Activated CD4-positive, alpha-beta T cell treated with anti-CD3 and anti-CD28 coated beads, Interleukin-10, Interleukin-2, amounts not matched to agents 100 ng/mL and 50 ng/mL, durations not matched to agents 16 hours and 8 hours (primary cell): ENCODE results near the gene LPAR6.

Experiments
- DNase-seq: peaks from one replicate; pipeline ENCODE4 v3.0.0-alpha.2; 2020

Gene LPAR6

DNA sequence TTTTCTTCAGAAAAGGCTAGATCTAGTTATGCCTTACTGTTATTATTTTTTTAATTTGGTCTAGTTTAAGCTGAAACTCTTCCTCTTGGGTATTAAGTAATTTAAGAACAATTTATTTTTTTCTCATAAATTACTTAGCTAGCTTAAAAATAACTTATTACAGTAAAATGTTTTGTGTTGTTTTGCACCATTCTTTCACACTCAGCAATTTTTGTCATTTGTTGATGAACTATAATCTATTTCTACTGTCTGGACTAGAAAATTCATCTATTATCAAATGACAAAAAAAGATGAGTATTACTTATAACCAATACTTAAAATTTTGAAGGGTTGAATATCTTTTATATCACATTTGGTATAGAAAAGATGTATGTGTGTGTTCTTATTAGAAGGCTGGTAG, 1.6 kb upstream of the LPAR6 start:
- no peak for DNase-seq

DNA sequence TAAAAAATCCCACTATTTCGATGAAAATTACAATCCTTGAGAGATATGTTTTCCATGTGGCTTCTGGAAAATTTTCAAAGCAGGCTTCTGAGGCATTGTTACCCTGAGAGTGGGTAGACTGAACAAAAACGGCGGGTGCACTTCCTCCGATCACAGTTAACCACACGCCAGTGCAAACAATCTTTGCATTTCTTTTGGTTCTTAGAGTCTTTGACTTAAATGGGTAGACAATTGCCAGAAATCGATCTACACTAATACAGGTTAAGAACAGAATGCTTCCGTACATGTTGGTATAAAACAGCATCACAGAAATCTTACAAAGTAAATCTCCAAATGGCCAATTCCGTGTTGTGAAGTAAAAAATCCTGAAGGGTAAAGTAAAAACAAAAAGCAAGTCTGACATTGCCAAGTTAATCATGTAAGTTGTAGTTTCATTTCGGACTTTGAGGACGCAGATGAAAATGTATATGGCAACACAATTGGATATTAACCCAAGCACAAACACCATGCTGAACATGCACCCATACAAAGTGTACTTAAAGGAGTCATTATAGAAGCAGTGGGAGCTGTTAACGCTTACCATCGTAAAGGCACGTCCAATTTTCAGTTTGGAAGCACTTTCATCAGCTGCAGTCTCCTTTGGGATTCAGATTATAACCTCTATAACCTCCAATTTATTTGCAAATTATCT, 927 bp downstream of the LPAR6 start:
- peak; percentile 55 for DNase-seq

DNA sequence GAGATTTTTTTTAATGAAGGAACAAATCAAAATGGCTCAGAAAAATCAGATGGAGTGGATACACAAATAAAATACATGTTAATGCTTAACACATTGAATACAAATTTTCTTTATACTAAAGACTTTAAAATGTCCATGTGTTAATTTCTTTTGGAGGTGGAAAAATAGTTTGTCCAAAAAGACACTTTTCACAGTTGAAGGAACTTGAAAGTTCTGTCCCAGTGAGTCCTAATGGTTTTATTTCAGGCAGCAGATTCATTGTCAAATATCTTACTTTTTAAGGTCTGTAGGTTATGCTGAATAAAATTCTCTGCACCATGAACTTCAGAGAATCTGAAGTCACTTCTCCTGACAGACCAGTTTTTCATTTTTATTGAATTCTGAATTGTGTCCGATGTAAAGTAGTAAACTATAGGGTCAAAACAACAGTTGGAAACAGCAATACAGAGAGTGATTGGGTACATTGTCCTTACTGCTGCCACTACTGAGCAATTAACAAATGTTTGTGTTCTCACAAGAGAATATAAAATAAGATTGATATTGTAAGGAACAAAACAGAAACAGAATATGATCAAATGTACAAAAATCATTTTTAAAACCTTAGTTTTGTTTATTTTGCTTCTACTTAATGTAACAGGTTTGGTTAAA, 1.6 kb downstream of the LPAR6 start:
- DNase-seq = no peak

DNA sequence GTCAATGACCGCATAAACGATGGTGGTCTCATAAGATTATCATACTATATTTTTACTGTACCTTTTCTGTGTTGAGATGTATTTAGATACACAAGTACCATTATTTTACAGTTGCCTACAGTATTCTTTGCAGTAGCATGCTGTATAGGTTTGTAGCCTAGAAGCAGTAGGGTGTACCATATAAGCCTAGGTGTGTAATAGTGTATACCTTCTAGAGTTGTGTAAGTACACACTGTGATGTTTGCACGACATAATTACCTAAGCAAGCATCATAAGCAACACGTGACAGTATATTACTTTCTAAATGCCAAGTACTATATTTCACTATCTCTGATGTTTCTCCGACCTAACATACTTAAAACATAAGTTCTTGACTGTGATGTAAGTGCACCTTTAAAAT, 2.7 kb downstream of the LPAR6 start:
- peak; percentile 33 for DNase-seq

DNA sequence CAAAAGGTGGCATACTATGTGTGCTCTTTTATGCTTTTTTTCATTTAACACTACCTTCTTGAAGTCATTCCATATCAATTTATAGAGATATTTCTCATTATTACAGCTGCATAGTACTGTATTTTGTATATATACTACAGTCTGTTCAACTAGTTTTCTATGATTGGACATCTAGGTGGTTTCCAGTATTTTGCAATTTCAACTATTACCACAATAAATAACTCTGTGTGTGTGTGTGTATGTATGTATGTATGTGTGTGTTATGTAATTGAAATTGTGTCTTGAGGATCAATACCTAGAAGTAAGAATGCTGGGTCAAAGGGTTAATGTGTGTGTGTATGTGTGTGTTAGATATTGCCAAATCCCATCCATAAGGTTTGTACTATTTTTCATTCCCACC, 7.0 kb downstream of the LPAR6 start:
- DNase-seq = no peak

DNA sequence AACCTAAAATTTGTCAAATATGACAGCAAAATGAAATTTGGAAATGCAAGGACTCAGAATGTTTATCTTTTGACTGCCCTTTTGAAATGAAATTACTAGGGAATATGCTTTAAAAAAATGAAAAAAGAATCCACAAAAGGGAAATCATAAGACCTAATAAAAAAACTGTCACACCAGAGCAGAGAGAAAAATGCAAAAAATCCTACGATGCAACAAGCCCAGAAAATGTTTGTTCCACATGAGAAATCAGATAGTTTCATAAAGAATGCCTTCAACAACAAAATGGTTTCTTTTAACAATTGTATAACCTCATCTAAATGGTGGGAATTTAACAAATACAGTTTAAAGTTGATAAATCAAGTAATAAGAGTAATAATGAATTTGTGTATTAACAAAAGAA, 8.0 kb downstream of the LPAR6 start:
- no peak for DNase-seq

DNA sequence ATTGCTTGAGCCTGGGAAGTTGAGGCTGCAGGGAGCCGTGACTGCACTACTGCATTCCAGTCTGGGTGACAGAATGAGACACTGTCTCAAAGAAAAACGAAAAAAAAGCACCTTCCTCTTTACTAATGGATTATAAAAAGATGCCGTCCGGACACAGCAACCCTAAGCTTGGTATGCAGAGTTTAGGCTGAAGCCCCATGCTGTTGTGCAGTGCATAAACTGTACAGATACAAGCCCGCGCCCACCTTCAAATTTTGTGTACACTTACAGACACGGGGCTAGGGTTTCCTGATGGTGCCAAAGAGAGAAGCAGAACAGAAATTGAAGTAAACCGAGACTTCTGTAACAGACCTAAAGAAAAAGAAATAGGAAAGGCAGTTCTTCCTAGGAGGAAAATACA, 9.0 kb downstream of the LPAR6 start:
- DNase-seq = no peak

DNA sequence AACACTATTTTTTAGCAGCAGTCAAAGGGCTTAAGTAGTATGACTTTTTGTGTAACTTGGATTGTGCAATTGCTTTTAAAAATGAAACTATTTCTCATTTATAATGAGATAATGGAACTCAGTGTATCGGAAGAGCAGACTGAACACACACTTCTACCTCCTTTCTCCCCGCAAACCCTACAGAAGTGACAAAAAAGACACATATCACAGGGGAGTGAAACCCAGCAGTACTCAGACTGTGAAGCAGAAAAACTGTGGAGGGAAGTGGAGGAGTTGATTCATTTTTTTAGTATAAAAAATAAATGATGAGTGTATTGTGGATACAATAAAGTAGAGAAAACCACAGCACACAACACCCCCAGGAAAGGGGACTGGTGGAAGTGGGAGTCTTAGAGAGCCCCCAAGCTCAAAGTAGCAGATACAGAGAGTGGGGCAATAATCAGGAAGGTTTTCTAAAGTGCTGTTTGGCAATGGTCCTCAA, 9.7 kb downstream of the LPAR6 start:
- DNase-seq = peak; percentile 92

DNA sequence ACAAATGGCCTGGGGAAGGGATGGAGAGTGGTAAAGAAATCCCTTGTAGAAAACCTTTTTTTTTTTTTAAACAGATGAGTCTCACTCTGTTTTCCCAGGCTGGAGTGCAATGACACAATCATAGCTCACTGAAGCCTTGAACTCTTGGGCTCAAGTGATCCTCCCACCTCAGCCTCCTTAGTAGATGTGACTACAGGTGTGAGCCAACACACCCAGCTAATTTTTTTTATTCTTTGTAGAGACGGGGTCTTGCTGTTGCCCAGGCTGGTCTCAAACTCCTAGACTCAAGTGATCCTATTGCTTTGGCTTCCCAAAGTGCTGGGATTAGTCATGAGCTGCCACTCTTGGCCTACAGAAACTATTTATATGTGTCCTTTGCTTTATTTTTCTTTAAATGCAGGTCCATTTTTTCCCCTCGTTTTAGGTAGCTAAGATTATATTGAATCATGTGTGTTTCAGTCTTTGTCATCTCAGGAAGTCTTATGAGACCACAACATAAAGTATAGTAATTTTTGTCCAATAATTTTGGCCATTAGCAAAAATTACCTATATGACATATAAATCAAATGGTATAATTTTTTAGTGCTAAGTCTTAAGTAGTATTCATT, 10.5 kb downstream of the LPAR6 start:
- peak; percentile 78 for DNase-seq

DNA sequence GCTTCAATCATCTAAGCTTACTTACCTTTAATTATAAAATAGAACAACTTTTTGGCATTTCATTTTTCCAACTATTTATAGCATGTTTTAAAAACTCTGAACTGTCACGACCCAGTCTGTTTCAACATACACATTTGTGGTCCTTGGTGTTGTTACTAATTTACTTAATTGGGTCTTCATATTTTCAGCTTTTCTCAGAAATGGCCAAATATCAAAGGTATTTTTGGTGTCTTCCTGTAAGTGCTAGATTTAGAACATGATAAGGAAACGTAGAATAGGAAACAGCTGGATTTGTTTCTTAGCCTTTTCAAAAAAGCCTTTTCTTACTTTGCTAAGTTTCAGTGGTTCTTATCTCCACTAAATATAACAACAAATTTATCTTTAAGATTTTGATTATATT, 11.4 kb downstream of the LPAR6 start:
- DNase-seq = peak; percentile 46

DNA sequence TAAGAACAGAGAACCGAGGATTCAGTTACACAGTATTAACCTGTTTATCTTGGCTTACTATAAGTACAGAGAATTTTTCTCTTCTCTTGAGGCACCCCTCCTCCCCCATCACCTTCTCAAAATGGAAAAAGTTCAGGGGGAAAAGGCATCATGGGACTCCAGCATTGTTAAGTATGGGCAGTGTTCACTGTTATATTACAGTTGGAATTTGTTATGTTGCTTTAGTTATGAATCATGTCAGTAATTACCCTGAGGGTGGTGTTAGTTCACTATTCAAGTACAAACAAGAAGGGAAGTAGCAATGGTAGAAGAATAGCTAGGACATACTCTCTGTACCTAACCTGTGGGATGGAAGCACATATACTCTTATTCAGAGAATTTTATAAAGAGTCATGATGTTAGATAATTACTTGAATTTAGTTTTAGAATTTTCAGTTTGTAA, 12.0 kb downstream of the LPAR6 start:
- DNase-seq = peak; percentile 59

DNA sequence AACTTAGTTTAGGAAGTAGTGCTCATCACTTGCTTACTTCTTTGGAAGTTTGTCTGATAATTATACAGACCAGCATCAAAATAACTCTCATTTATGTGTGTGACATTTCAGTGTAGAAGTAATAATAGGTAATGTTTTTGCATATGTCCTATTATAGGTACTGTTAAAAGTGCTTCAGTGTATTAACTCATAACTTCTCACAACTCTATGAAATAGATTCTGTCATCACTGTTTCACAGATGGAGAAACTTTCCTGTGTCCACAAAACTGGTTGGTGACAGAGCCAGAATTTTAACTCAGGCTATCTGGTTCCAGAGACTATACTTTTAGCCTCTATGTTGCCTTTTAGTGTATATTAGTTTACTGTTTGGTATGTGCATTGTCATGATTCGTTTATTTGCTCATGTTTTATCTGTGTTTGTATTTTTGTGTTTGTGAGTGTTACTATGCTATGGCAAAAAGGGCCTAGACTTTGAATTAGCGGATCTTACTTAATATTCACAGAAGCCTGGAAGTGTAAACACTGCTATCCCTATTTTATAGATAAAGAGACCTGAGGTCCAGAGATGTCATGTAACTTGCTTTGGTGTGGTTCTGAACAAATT, 12.7 kb downstream of the LPAR6 start:
- DNase-seq = no peak

DNA sequence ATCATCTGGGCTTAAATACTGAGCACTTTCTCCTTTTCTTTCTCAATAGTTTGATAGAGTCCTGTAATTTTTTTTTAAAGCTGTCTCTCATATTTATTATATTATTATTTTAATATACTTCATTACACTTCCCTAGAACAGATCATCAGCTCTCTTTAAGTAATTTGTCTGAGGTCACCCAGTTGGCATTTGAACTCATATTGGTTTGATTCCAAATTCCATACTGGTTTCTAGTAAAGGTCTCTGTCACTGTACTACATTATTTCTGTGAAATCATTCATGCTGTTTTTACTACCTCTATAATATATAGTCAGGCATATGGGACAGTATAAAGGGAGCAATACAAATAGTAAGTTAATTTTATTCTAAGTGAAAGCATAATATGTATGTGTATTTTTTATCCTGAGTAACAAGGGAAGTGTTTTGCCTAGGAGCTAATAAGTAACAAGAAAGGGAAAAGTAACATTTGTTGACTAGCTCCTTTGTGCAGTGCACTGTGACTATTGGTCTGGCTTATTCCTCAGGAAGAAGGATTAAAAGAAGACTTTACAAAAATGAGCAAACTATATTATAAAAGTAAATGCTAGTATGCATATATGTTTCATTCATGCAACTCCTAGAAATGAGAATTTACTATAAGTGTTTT, 14.3 kb downstream of the LPAR6 start:
- no peak for DNase-seq

DNA sequence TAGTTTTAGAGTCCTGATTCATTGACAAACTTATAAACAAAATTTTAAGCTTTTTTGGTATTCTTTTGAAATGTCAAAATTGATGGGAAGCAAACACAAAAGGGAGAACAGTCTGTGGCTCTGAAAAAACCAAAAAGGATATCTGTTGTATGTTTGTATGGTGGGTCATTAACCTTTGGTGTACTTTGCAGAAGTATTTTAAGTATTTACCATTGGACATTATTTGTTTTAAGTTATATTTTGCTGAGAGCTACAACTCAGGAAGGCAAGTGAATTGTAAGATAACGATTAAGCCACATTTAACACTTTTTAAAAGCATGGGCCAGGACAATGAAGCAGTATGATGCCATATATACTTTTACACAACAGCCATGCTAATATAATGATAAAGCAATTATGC, 15.2 kb downstream of the LPAR6 start:
- DNase-seq = no peak

DNA sequence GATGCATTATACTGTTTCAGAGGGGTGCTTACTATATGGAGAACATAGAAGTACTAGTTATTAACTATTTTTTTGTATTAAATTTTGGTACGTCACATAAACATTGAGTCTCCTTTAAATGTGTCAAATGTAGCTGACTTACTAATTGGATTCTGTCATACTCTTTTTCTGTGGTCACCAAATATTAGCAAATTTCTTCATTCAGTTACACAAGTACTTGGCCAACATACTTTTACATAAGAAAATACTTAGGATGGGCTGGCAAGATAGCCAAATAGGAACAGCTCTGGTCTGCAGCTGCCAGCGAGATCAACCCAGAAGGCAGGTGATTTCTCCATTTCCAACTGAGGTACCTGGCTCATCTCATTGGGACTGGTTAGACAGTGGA, 19.2 kb downstream of the LPAR6 start:
- DNase-seq = no peak

DNA sequence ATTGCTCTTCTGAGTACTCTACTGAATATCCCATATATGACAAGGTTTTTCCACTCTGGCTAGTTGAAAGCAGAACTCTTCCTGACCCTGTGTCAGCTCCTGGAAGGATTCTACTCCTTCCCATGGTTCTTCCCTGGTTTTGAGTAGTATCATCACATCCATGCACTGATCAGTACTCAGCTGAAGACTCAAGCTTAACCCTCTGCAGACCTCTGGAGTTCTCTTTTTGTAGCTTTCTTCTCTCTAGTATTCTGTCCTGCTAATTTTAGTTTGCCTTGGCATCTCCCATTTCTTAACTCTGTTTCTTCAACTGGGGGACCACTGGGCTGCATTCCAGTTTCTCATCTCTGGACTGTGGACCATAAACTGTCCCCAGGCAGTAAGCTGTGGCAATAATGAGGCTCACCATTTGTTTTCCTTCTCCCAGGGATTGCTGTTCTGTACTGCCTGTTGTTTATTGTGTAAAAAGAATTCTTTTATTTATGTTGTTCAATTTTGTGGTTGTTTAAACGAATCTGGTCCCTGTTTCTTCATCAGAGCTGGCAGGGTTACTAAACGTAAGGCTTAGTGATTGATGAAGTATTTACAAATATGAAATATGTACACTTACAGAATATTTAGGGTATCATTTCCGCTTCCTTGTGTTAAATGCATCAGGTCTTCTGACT, 19.7 kb downstream of the LPAR6 start:
- DNase-seq = no peak

DNA sequence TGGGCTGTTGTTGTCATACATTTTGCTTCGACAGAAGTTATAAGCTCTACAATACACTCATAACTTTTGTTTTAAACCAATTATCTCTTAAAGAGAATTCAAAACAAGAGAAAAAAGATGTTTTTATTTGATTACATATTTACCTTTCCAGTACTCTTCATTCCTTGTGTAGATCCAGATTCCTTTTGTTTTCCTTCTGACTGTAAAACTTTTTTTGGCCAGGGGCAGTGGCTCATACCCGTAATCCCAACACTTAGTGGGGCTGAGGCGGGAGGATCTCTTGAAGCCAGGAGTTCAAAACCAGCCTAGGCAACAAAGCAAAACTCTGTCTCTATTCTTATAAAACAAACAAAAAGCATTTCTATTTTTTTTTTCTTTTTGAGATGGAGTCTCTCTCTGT, 21.7 kb downstream of the LPAR6 start:
- no peak for DNase-seq

DNA sequence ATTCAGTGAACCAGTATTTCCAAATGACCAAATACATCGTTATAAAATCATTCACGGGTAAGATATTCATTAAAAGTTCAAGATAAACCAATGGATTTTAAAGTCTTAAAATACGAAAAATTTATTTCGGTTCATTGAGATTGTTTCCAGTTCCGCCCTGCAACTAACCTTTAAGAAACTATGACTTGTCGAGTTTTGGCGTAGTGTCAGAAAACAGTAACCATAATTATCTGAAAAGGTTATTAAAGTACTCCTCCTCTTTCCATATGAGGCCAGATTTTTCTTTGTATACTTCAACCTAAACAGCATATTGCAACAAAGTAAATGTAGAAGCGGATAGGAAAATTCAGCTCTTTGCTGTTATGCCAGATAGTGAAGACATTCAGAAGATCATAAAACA, 26.1 kb downstream of the LPAR6 start:
- no peak for DNase-seq

DNA sequence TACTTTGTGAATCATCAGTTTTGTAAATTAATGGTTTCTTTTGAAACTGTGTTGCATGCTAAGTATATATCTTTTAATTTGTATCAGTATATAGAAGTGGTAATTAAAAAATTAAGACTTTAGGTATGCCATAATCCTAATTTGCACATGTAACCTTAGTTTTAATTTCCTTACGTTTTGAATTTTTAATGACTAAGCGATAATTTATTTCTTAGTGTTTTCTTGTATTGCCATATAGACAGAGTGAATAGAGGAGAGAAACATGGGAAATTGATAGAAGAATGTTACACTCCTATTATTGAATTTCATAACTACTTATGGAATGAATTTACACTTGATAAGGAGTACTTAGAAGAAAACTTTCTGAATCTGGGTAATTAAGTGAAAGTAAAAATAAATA, 29.5 kb downstream of the LPAR6 start:
- no peak for DNase-seq

DNA sequence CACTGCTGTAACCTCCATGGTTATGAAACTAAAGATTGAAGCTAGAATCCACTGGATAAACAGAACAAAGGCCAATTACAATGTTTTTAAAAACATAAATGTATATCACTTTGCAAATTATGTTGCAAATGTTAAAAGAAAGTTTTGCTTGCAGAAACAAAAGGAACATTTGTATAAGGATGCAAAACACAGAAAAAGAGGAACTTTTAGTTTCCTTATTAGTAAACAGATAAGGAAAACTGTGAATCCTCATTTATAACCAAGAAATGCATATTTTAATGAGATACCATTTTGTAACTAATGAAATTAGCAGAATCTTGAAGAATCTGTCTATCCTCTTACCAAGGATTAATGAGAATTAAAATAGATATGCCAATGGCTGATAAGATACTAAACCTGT, 32.3 kb downstream of the LPAR6 start:
- no peak for DNase-seq

DNA sequence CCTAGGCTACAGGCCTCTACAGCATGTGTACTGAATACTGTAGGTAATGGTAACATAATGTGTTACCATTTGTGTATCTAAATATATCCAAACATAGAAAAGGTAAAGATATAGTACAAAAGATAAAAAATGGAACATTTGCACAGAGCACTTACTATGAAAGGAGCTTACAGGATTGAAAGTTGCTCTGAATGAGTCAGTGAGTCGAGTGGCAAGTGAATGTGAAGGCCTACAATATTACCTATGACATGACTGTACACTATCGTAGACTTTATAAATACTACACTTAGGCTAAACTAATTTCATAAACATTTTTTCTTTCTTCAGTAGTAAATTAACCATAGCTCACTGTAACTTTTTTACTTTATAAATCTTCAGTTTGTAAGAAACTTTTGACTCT, 35.1 kb downstream of the LPAR6 start:
- no peak for DNase-seq

DNA sequence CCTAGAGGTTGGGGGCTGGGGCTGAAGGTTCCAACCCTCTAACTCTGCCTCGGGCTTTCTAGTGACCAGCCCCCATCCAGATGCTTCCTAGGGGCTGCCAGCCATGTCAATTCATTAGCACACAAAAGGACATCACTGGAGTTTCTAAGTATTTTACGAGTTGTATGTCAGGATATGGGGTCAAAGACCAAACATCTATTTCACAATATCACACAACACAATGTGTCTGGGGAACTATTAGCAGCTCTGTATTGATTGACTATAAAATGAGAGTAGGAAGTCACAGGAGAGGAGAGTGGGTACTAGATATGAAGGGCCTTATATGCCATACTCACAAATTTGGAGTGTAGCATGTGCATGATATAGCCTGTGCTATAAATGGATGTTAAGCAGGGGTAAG, 42.1 kb downstream of the LPAR6 start:
- DNase-seq = no peak

DNA sequence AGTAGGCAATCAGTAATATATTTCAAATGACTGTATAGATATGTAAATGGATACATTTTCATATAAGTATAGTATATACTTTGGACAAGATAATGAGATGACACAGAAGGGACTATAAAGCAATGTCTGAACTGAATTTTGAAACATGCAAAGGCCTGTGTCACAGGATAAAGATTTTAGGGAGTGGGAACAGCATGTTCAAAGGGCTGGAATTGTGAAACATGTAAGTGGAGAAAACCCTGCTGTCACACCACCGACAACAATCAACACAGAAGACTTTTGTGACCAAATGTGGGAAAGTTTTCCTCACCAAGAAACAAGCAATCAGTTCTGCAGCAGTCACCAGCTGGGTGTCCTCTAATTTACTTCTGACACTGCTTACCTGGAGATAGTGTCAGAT, 42.9 kb downstream of the LPAR6 start:
- no peak for DNase-seq
